Stimulated activated naive CD8-positive, alpha-beta T cell treated with anti-CD3 and anti-CD28 coated beads, Interleukin-15, Interleukin-2, amounts not matched to agents 100 U/mL and 50 U/mL, for 24 hours (primary cell): ENCODE measurements around the gene KRT16.
"Not testable (repeated sequence)": the region's sequence is repeated elsewhere in the genome, so short reads cannot be mapped to it uniquely, and the experiment has no call there.

ENCODE experiments used
- ATAC-seq: fragments of 150-1000 bp; cut with Tn5 transposase; one replicate; pipeline ENCODE4 v1.10.0; 2021
- DNase-seq: peaks from one replicate; pipeline ENCODE4 v3.0.0; 2021

The KRT16 gene

GRCh38 chr17:41627316-41628072, 14.9 kb upstream of the KRT16 start:
- DNase-seq: no peak
- ATAC-seq: no peak

GRCh38 chr17:41626914-41627295, 14.3 kb upstream of the KRT16 start:
- DNase-seq, ATAC-seq: not testable (repeated sequence)

DNA sequence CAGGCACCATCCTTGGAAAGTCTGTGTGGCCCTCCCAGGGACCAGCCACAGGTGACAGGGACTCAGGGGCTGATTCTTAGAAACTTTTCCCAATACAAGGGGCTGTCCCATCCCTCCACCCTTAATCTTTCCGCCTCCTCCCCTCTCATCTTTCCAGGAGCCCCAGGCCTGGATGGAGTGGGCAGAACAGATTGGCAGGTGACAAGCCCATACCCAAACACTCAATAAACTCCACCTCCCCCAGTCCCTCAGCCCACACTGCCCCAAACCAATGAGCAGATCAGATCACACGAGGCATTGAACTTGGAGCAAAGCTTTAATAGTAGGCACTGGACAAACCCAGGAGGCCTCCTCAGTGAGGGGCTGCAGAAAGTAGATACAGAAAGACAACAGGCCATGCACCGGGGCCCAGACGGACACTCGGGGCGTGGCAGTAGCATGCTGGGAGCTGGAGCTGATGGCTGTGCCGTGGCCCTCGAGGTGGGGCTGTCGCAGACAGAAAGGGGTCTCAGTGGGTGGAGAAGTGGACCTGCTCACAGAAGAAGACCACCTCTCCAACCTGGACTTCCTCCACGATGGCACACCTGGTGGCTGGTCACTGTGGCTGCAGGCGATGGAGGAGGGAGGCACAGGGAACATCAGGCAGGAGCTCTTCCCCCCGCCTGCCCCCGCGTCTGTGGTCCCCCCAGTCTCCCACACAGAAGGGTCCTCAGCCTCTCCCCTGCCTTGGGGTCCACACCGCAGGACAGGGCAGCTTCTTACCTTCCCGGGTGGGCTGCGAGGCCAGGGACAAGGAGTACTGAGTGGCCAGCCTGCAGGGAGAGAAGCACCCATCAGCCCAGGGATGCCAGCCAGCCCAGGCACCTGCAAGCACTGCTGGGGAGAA, 13.7 kb upstream of the KRT16 start:
- not testable (repeated sequence) for ATAC-seq, DNase-seq

DNA sequence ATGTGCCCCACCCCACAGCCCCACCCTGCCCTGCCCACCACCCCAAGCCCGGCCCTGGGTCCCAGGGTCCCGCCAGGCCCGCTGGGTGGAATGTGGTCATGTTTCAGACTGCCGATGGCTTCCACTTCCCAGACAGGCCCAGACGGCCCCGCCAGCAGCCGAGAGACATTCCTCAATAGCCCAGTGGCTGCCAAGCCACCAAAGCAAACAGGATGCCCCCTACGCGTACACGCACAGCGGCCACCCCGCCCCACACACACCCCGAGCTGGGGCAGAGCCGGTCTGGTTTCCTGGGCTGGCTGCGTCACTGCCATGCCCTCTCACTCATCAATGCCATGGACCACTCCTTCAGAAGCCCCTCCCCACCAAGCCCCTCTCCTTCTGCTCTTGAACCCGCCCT, 13.0 kb upstream of the KRT16 start:
- no peak for DNase-seq
- ATAC-seq: no peak

- DNase-seq (no peak), ATAC-seq (no peak)
These were observed 11.9 kb upstream of the KRT16 start, which contains the start of gene KRT17 for GRCh38 chr17:41624208-41625101. Gene KRT17 (minus strand): TSS chr17:41624575. CDS start chr17:41624509, 66 bp downstream.

- not testable (repeated sequence) for DNase-seq, ATAC-seq
These were observed 10.8 kb upstream of the KRT16 start for GRCh38 chr17:41623184-41623861.

- not testable (repeated sequence) for DNase-seq, ATAC-seq
These were observed 10.0 kb upstream of the KRT16 start for GRCh38 chr17:41622340-41623183.

DNA sequence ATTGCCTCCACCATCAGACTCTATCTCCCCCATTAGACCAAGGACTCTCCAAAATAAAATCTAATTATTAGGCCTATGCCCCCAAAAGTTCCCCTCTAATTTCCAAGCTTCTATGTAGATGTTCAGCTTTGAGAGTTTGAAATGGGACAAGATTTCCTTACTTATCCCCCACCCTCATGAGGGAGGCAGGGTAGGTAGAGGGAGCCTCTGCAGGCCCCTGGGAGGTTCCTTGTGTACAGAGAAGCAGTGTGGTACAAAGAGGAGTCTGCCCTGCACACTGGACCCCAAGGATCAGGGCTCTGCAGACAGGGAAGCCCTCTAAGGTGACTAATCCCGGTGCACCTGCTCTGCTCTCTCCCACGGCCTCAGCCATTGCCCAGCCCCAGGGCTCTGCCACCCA, 9.3 kb upstream of the KRT16 start:
- ATAC-seq (no peak), DNase-seq (no peak)

DNA sequence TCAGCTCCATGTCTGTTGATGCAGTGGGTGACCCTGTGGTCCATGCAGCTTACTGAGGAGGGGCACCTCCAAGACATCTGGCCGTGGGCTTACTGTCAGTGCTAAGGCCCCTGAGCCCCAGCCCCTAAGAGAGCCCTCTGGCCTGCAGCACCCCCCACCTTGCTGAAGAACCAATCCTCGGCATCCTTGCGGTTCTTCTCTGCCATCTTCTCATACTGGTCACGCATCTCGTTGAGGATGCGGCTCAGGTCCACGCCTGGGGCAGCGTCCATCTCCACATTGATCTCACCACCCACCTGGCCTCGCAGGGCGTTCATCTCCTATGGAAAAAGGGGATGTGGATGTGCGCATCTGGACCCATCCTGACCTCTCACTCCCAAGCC, 8.9 kb upstream of the KRT16 start:
- not testable (repeated sequence) for ATAC-seq, DNase-seq

- ATAC-seq (no peak), DNase-seq (no peak)
These were observed 8.2 kb upstream of the KRT16 start for GRCh38 chr17:41620583-41621434.

- not testable (repeated sequence) for DNase-seq, ATAC-seq
These were observed 7.5 kb upstream of the KRT16 start for GRCh38 chr17:41619927-41620582.

DNA sequence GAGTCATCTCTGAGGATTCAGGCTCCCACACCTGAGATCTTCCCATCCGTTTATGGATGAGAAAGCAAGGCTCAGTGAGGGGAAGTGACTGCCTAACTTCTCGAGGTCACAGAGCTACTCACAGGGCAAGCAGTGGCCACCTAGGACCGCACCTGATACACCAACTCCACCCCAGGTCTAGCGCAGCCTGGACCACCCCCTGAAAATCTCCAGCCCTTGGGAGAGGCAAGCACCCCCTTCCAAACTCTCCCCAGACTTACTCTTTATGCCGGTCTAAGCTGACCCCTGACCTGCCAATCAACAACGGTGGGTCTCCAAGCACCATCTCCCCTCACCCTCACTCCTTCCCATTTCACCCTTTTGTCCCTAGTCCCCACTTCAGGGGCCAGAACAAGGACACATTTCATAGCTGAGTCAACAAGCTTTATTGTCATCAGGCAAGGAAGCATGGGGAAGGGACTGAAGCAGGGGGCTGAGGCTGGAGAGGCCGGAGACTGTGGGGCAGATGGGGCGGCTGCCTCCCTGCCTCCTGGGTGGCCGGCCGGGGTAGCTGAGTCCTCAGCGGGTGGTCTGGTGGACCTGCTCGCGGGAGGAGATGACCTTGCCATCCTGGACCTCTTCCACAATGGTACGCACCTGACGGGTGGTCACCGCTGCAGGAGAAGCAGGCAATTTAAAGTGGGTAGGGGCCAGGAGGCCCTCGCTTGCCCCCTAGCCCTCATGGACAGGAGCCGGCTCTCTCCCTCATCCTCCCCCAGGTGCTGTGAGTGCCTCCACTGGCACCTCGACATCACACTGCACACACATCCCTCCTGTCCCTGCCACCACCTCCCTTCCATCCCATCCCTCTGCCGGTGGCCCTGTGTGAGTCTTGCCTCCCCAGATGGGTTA, 6.7 kb upstream of the KRT16 start:
- no peak for ATAC-seq
- no peak for DNase-seq

- no peak for DNase-seq
- ATAC-seq: no peak
These were observed 5.9 kb upstream of the KRT16 start for GRCh38 chr17:41618341-41619035.

DNA sequence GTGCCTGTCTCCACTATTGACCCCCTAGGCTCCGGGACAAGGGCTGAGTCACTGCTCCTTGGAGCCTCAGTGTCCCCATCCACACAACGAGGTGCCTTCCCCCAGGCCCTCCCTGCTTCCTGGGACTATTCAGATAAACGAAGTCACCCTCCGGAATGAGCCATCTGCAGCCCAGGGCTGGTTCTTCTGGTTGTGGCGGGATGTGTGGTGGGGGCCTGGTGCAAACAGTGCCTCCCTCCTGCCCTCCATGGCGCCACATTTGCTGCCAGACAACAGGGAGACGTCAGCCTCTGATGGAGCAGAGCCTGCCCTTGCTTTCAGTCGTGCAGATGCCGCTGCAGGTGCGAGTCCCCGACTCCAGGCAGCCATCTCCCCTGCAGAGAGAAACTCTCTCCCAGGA, 5.1 kb upstream of the KRT16 start:
- ATAC-seq (no peak), DNase-seq (no peak)

DNA sequence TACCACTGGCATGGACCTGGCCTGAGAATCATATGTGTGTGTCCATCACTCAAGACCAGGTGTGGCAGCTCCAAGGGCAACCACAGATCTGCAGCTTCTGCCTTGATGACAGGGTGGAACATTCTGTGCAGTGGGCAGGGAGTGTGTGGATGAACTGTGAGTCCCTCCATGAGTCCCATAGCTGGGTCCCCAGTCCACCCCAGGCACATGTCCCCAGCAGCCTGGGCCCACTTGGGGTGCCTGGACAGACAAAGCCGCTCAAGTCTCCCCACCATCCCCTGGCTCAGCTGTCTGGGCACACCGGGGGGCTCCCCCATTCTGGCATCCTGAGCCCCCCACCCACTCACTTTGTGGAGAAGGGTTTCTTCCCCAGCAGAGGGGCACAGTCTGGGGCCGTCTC, 4.6 kb upstream of the KRT16 start:
- DNase-seq (no peak), ATAC-seq (no peak)

GRCh38 chr17:41616486-41616885, 3.9 kb upstream of the KRT16 start:
- not testable (repeated sequence) for DNase-seq, ATAC-seq

DNA sequence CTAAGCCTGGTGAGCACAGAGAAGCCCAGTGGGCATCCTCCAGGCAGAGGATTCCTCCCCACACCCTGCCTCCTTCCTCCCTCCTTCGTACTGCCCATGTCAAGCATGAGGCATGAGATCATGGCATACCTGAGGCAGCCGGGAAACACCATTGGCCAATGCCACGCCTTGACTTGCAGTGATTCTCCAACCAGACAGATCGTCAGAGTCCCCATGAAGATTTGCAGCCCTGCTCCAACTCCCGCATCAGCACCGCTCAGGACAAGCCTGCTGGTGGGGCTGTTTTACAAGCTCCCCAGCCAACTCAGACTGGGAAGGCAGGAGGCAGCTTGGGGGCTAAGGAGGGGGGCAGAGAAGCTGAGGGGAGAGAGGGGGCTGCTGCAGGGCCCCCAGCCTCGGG, 2.9 kb upstream of the KRT16 start:
- no peak for ATAC-seq
- DNase-seq: no peak
